HCT116 (cell line): ENCODE results near the gene PCNX1. TPM values are rescaled to one million over a fixed set of nuclear protein-coding genes. Genes with fewer than 3 reads are reported as not detected.

Source experiments
- ATAC-seq: fragments of 200-7000 bp; cut with Tn5 transposase; 2 replicates; pipeline ENCODE4 v1.9.1; 2020; ENCODE audit warnings: mild to moderate bottlenecking, moderate library complexity
- BruUV-seq: library from RNA; stranded (reverse); fragments of 400-500 nt; replicated peaks from 2 replicates; lab custom pipeline; 2021; lab: Mats Ljungman, UMichigan
- CTCF ChIA-PET: fragments of 300-600 bp; sonication (Branson Sonifier 250); formaldehyde crosslinking; loops from one replicate; lab custom pipeline; 2021; ENCODE audit warnings: antibody characterized with exemption; lab: Charles Lee
- POLR2A ChIA-PET: fragments of 300-600, 350-600 bp; sonication (Branson Sonifier 250); formaldehyde crosslinking; loops from one replicate; lab custom pipeline; 2021; ENCODE audit warnings: antibody characterized with exemption; lab: Charles Lee
- RAD21 ChIA-PET, 2 experiments: fragments of 300-600 bp; sonication (Branson Sonifier 250); formaldehyde crosslinking; loops; one replicate each; lab custom pipeline; 2023; ENCODE audit warnings: low total read pairs in 2 of 2; ENCODE audit not compliant: uncharacterized antibody in 2 of 2, unreplicated experiment in 2 of 2, low non-redundant PET in 1 of 2; lab: Charles Lee
- DNase-seq: peaks from one replicate; pipeline ENCODE4 v3.0.0-alpha.2; 2010; ENCODE audit warnings: low read depth, low spot score
- H2AFZ ChIP-seq: fragments of 200-600 bp; shearing (Covaris generic), sonication (generic); 2 replicates; pipeline ENCODE4 v1.6.1; 2017; ENCODE audit warnings: low read depth, mixed run types, mixed read lengths, antibody characterized with exemption, low read length; ENCODE audit not compliant: poor library complexity, severe bottlenecking
- H3K27ac ChIP-seq: 2 replicates; pipeline ENCODE4 v1.5.1; 2012; ENCODE audit warnings: low read depth, low read length
- H3K27me3 ChIP-seq: fragments of 200-600 bp; sonication (generic); 2 replicates; pipeline ENCODE4 v1.6.1; 2016; ENCODE audit warnings: mixed run types, low read length, mixed read lengths; ENCODE audit not compliant: insufficient read depth
- H3K36me3 ChIP-seq, 2 experiments: fragments of 200-500 bp in 1 of 2; fragments of 200-600 bp in 1 of 2; sonication (Bioruptor generic) in 1 of 2; sonication (generic) in 1 of 2; 2 replicates each; pipeline versions ENCODE4 v1.5.1 to v1.6.1; 2014 to 2016; ENCODE audit warnings: low read length in 2 of 2, inconsistent platforms in 1 of 2, mixed read lengths in 1 of 2, mixed run types in 1 of 2; ENCODE audit not compliant: insufficient read depth in 2 of 2, control insufficient read depth in 1 of 2
- H3K4me1 ChIP-seq, 2 experiments: fragments of 200-600 bp in 1 of 2; sonication (generic) in 1 of 2; 2 replicates each; pipeline versions ENCODE4 v1.5.1 to v1.6.1; 2012 to 2017; ENCODE audit warnings: low read length in 2 of 2, inconsistent platforms in 1 of 2, mild to moderate bottlenecking in 1 of 2, mixed read lengths in 1 of 2, mixed run types in 1 of 2, moderate library complexity in 1 of 2; ENCODE audit not compliant: insufficient read depth in 2 of 2, control insufficient read depth in 1 of 2
- H3K4me2 ChIP-seq: fragments of 200-600 bp; sonication (generic); 2 replicates; pipeline ENCODE4 v1.6.1; 2017; ENCODE audit warnings: mixed run types, low read length, mixed read lengths
- H3K4me3 ChIP-seq, 2 experiments: fragments of 200-600 bp in 1 of 2; sonication (generic) in 1 of 2; replicated peaks in 1 of 2; 2 replicates each; pipeline ENCODE4 v1.5.1; 2011 to 2016; ENCODE audit warnings: low read length in 2 of 2, control low read depth in 1 of 2, low read depth in 1 of 2, mild to moderate bottlenecking in 1 of 2, mixed read lengths in 1 of 2, mixed run types in 1 of 2
- H3K79me2 ChIP-seq: fragments of 200-600 bp; sonication (generic); 2 replicates; pipeline ENCODE4 v1.6.1; 2017; ENCODE audit warnings: mild to moderate bottlenecking, mixed run types, low read length, moderate library complexity, mixed read lengths; ENCODE audit not compliant: insufficient read depth
- H3K9ac ChIP-seq: fragments of 200-600 bp; sonication (generic); 2 replicates; pipeline ENCODE4 v1.6.1; 2016; ENCODE audit warnings: low read length, mixed read lengths
- H3K9me2 ChIP-seq: fragments of 200-600 bp; sonication (generic), shearing (Covaris generic); 2 replicates; pipeline ENCODE4 v1.6.1; 2017; ENCODE audit warnings: mixed run types, mild to moderate bottlenecking, moderate library complexity; ENCODE audit not compliant: insufficient read depth
- H3K9me3 ChIP-seq, 2 experiments: fragments of 200-500 bp in 1 of 2; fragments of 200-600 bp in 1 of 2; sonication (Bioruptor generic) in 1 of 2; sonication (generic) in 1 of 2; 2 replicates each; pipeline ENCODE4 v1.6.1; 2014 to 2017; ENCODE audit warnings: low read length in 2 of 2, mixed read lengths in 2 of 2, inconsistent platforms in 1 of 2, low read depth in 1 of 2, mild to moderate bottlenecking in 1 of 2, mixed run types in 1 of 2, moderate library complexity in 1 of 2; ENCODE audit not compliant: control insufficient read depth in 1 of 2, insufficient read depth in 1 of 2
- H4K20me1 ChIP-seq: fragments of 200-600 bp; sonication (generic), shearing (Covaris generic); 2 replicates; pipeline ENCODE4 v1.6.1; 2017; ENCODE audit warnings: mixed run types, mild to moderate bottlenecking, moderate library complexity; ENCODE audit not compliant: insufficient read depth
- CEBPB ChIP-seq: IDR thresholded peaks from 2 replicates; pipeline ENCODE4 v1.6.1; 2012; ENCODE audit warnings: low read depth
- EGR1 ChIP-seq: IDR thresholded peaks from 2 replicates; pipeline ENCODE4 v1.6.1; 2012; ENCODE audit warnings: low read depth
- ELF1 ChIP-seq: IDR thresholded peaks from 2 replicates; pipeline ENCODE4 v1.6.1; 2012; ENCODE audit warnings: low read depth, borderline replicate concordance
- JUND ChIP-seq: IDR thresholded peaks from 2 replicates; pipeline ENCODE4 v1.6.1; 2012
- POLR2A ChIP-seq: IDR thresholded peaks from 2 replicates; pipeline ENCODE4 v1.7.0; 2011; ENCODE audit warnings: borderline replicate concordance; ENCODE audit not compliant: insufficient read depth, insufficient read length; ENCODE audit errors: extremely low read depth
- POLR2AphosphoS5 ChIP-seq: IDR thresholded peaks from 2 replicates; pipeline ENCODE4 v1.6.1; 2011; ENCODE audit warnings: mild to moderate bottlenecking, low read depth, low read length, moderate library complexity
- RAD21 ChIP-seq: IDR thresholded peaks from 2 replicates; pipeline ENCODE4 v1.6.1; 2012; ENCODE audit warnings: low read depth, mild to moderate bottlenecking
- SIN3A ChIP-seq: IDR thresholded peaks from 2 replicates; pipeline ENCODE4 v1.6.1; 2012; ENCODE audit warnings: low read depth
- YY1 ChIP-seq: IDR thresholded peaks from 2 replicates; pipeline ENCODE4 v1.6.1; 2011; ENCODE audit warnings: low read length, low read depth, moderate library complexity, mild to moderate bottlenecking; ENCODE audit not compliant: insufficient replicate concordance; ENCODE audit errors: extremely low read depth
- intact Hi-C: fragments of 100-400 bp; cut with micrococcal nuclease; formaldehyde crosslinking; loops from 2 replicates; pipeline ENCODE4 v1.10.0; 2022
- total RNA-seq: library from RNA; stranded (reverse); gene quantifications from one replicate; pipeline ENCODE4 v1.2.1, GENCODE V29; 2021; ENCODE audit not compliant: unreplicated experiment
- TF ChIP-seq, protein P1 (sequence below), 3 experiments: fragments of 200-600 bp in 1 of 3; sonication (generic) in 1 of 3; IDR thresholded peaks in 2 of 3; conservative IDR thresholded peaks in 1 of 3; 2 replicates each; pipeline ENCODE4 v1.5.1; 2012 to 2017; ENCODE audit warnings: low read depth in 2 of 3, low read length in 2 of 3, antibody characterized with exemption in 1 of 3, borderline replicate concordance in 1 of 3, control low read depth in 1 of 3, mild to moderate bottlenecking in 1 of 3, mixed read lengths in 1 of 3, mixed run types in 1 of 3, moderate library complexity in 1 of 3; ENCODE audit not compliant: insufficient read depth in 1 of 3

PCNX1 gene
- total RNA-seq, 1 experiment from 2014 or later: 52.2 TPM

DNA sequence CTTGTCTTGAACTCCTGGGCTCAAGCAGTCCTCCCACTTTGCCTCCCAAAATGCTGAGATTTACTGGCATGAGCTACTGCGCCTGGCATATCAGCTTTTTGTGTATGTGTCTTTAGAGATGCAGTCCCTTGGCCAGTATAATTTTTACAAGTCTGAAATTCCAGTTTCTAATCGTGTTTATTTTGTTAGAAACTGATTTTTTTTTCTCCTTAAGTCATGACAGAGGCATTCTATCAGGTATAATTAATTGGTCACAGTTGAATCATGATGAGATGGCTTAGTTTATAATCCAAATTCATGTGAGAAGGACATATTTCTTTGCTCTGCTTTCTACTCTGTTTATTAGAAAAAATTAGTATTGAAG is 98.9 kb downstream of the PCNX1 start:
- ATAC-seq (no peak), DNase-seq (no peak)
- H3K9me3 ChIP-seq: no peaks in the 10 kb centered on the region
- BruUV-seq: no TSS peak
- no peak overlapping the region for H2AFZ ChIP-seq
- ChIA-PET CTCF (no interaction called here), POLR2A (interaction anchor here (1.0 kb wide), 1 partner anchor 8 kb away, joined by 3 read pairs; no protein-coding TSS in a partner anchor), RAD21 (no interaction called here)
- H3K79me2 ChIP-seq: peaks cover 4% of the 10 kb centered on the region; the same call in 1 of the 2 replicates
- H3K4me3 ChIP-seq: no peak overlapping the region
- peaks cover 7 to 32% of the 10 kb centered on the region in 2 experiments for H3K4me1 ChIP-seq
- H3K27me3 ChIP-seq: no peaks in the 10 kb centered on the region
- H3K36me3 ChIP-seq: no peaks in the 10 kb centered on the region
- intact Hi-C loops: no loop called here
- no peaks in the 10 kb centered on the region for H4K20me1 ChIP-seq
- H3K9ac ChIP-seq: no peak overlapping the region
- no peaks in the 10 kb centered on the region for H3K9me2 ChIP-seq
- no peak overlapping the region for H3K27ac ChIP-seq
- no peak for TF ChIP-seq RAD21
- no peak for TF ChIP-seq YY1
- TF ChIP-seq ELF1: no peak
- TF ChIP-seq POLR2AphosphoS5: no peak
- no peak for TF ChIP-seq CEBPB
- no peak for TF ChIP-seq EGR1
- TF ChIP-seq JUND: no peak
- TF ChIP-seq POLR2A: no peak
- no peak for TF ChIP-seq SIN3A
- no peak overlapping the region for H3K4me2 ChIP-seq

DNA sequence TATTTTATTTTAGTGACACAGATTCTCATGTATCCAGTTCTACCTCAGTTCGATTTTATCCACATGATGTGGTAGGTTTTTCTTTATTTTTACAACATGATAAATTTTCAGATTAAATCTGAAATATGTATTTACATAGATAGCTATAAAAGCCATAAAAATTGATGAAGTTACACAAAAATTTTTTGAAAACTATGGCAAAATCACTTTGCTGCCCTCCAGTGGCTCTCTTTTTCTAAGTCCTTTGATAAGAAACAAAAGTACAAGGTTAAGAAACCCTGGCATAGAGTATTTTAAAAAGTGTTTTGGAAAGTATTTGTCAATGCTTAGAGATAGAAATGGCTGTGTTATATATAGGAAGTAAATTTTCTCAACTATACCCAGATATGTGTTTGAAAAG is 104.2 kb downstream of the PCNX1 start:
- ChIA-PET CTCF (interaction anchor here (0.9 to 1.3 kb wide), 2 partner anchors 13 to 39 kb away, joined by 3 read pairs; no protein-coding TSS in a partner anchor), RAD21 (interaction anchor here in 1 of 2 experiments (1.1 kb wide), 1 partner anchor 107 kb away, joined by 3 read pairs; no protein-coding TSS in a partner anchor), POLR2A (no interaction called here)
- H3K9ac ChIP-seq: no peak overlapping the region
- H3K9me3 ChIP-seq: no peaks in the 10 kb centered on the region
- H3K9me2 ChIP-seq: no peaks in the 10 kb centered on the region
- H3K4me3 ChIP-seq: no peak overlapping the region
- intact Hi-C loops: no loop called here
- TF ChIP-seq RAD21 (peak; percentile 23; the same call in 1 of the 2 replicates), EGR1 (no peak)
- TF ChIP-seq, protein P1, sequence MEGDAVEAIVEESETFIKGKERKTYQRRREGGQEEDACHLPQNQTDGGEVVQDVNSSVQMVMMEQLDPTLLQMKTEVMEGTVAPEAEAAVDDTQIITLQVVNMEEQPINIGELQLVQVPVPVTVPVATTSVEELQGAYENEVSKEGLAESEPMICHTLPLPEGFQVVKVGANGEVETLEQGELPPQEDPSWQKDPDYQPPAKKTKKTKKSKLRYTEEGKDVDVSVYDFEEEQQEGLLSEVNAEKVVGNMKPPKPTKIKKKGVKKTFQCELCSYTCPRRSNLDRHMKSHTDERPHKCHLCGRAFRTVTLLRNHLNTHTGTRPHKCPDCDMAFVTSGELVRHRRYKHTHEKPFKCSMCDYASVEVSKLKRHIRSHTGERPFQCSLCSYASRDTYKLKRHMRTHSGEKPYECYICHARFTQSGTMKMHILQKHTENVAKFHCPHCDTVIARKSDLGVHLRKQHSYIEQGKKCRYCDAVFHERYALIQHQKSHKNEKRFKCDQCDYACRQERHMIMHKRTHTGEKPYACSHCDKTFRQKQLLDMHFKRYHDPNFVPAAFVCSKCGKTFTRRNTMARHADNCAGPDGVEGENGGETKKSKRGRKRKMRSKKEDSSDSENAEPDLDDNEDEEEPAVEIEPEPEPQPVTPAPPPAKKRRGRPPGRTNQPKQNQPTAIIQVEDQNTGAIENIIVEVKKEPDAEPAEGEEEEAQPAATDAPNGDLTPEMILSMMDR (IDR thresholded peaks at IDR 0.05 in 2 of 3, conservative IDR thresholded peaks at IDR 0.05 in 1 of 3; ENCODE audit: borderline replicate concordance in 1 of 3, insufficient read depth in 1 of 3, low read depth in 2 of 3, low read length in 2 of 3): peak; percentile 9 to 51 (median 31); a peak in 5 of 6 replicates
- H3K27me3 ChIP-seq: no peaks in the 10 kb centered on the region
- no peaks in the 10 kb centered on the region for H4K20me1 ChIP-seq
- no peak overlapping the region for H2AFZ ChIP-seq
- no peak overlapping the region for H3K27ac ChIP-seq
- no peak for DNase-seq
- peaks cover 4 to 12% of the 10 kb centered on the region in 2 experiments; a peak in 3 of 4 replicates for H3K36me3 ChIP-seq
- BruUV-seq: no TSS peak
- no peaks in the 10 kb centered on the region for H3K79me2 ChIP-seq
- no peak overlapping the region for H3K4me2 ChIP-seq
- ATAC-seq: no peak
- peaks cover 0 to 5% of the 10 kb centered on the region in 2 experiments; a peak in 1 of 4 replicates for H3K4me1 ChIP-seq
